CD4-positive, alpha-beta T cell (primary cell): ENCODE measurements around the gene NFIA. TPM values are rescaled to one million over a fixed set of nuclear protein-coding genes. Genes with fewer than 3 reads are reported as not detected.

Experiments
- ATAC-seq: fragments of 200-7000 bp; cut with Tn5 transposase; one replicate; pipeline ENCODE4 v1.10.0; 2022; ENCODE audit warnings: mild to moderate bottlenecking; ENCODE audit not compliant: poor library complexity
- CTCF ChIA-PET: fragments of 350-600 bp; sonication (Branson Sonifier 250); formaldehyde crosslinking; loops from one replicate; lab custom pipeline; 2021; ENCODE audit warnings: antibody characterized with exemption, inconsistent platforms; lab: Charles Lee
- POLR2A ChIA-PET: fragments of 350-600 bp; sonication (Branson Sonifier 250); formaldehyde crosslinking; loops from one replicate; lab custom pipeline; 2021; ENCODE audit warnings: antibody characterized with exemption, inconsistent platforms; lab: Charles Lee
- DNase-seq, 14 experiments: peaks; one replicate each; pipeline ENCODE4 v3.0.0-alpha.2; 2013 to 2020; ENCODE audit warnings: mixed read lengths in 2 of 14
- H3K27ac ChIP-seq, 2 donors: one replicate each; pipeline versions ENCODE4 v1.5.1 to v1.7.0; 2013; ENCODE audit warnings: low read length in 2 of 2, low read depth in 1 of 2, mild to moderate bottlenecking in 1 of 2
- H3K27me3 ChIP-seq, 2 experiments: 1 replicate in 1 of 2; 2 replicates in 1 of 2; pipeline versions ENCODE4 v1.6.1 to v1.7.0; 2013; ENCODE audit warnings: low read length in 2 of 2, control low read depth in 1 of 2, mild to moderate bottlenecking in 1 of 2, moderate library complexity in 1 of 2; ENCODE audit not compliant: insufficient read depth in 2 of 2, control insufficient read depth in 1 of 2
- H3K36me3 ChIP-seq: one replicate; pipeline ENCODE4 v1.6.1; 2013; ENCODE audit warnings: low read length, control low read depth; ENCODE audit not compliant: insufficient read depth
- H3K4me1 ChIP-seq: one replicate; pipeline ENCODE4 v1.6.1; 2013; ENCODE audit warnings: low read length, control low read depth; ENCODE audit not compliant: insufficient read depth
- H3K4me3 ChIP-seq: one replicate; pipeline ENCODE4 v1.5.1; 2013; ENCODE audit warnings: mild to moderate bottlenecking, low read length, moderate library complexity
- H3K9me3 ChIP-seq, 2 experiments: 1 replicate in 1 of 2; 2 replicates in 1 of 2; pipeline versions ENCODE4 v1.6.1 to v1.7.0; 2013; ENCODE audit warnings: low read length in 2 of 2, mild to moderate bottlenecking in 2 of 2, control low read depth in 1 of 2, moderate library complexity in 1 of 2; ENCODE audit not compliant: control insufficient read depth in 1 of 2, insufficient read depth in 1 of 2
- H3K27ac Mint-ChIP-seq: one replicate; pipeline ENCODE4 v1.8.0; 2020; ENCODE audit warnings: mixed read lengths
- H3K27me3 Mint-ChIP-seq: one replicate; pipeline ENCODE4 v1.8.0; 2021; ENCODE audit warnings: mixed read lengths
- H3K36me3 Mint-ChIP-seq: one replicate; pipeline ENCODE4 v1.8.0; 2021; ENCODE audit warnings: low read depth, mixed read lengths
- H3K4me1 Mint-ChIP-seq: one replicate; pipeline ENCODE4 v1.8.0; 2021; ENCODE audit warnings: low read depth, mixed read lengths
- H3K4me3 Mint-ChIP-seq: one replicate; pipeline ENCODE4 v1.8.0; 2020; ENCODE audit warnings: mild to moderate bottlenecking, mixed read lengths
- H3K9me3 Mint-ChIP-seq: one replicate; pipeline ENCODE4 v1.8.0; 2020; ENCODE audit warnings: mixed read lengths
- CTCF ChIP-seq: fragments of 200-600 bp; IDR thresholded peaks from one replicate; pipeline ENCODE4 v1.8.0; 2022; ENCODE audit warnings: antibody characterized with exemption, mild to moderate bottlenecking
- intact Hi-C, 2 experiments: fragments of 100-400 bp; cut with DNase I in 1 of 2; cut with micrococcal nuclease in 1 of 2; formaldehyde crosslinking; loops; one replicate each; pipeline versions ENCODE4 v1.15.1 to v1.9.0; 2023 to 2025; cut with DNase I, micrococcal nuclease
- total RNA-seq, 174 experiments: library from RNA in 2 of 174; stranded (reverse) in 2 of 174; gene quantifications; one replicate each; pipeline ENCODE4 v1.2.3 and lab custom pipeline; 2021 to 2026

The NFIA gene
- total RNA-seq, 2 experiments from 2014 or later, result 4.8 to 5.9 TPM

GRCh38 chr1:61083807-61084440, 1.6 kb downstream of the NFIA start:
- DNase-seq, result no peak
- Histone ChIP-seq H3K36me3 (no peaks in the 10 kb centered on the region), H3K4me1 (peaks cover 29% of the 10 kb centered on the region), H3K27me3 (no peaks in the 10 kb centered on the region), H3K4me3 (peak overlapping the region; percentile 79), H3K27ac (no peak overlapping the region), H3K9me3 (no peaks in the 10 kb centered on the region)
- POLR2A ChIA-PET, result no interaction called here
- Mint-ChIP-seq H3K27me3 (no peaks in the 10 kb centered on the region), H3K9me3 (no peaks in the 10 kb centered on the region), H3K36me3 (peaks cover 10% of the 10 kb centered on the region), H3K27ac (peak overlapping the region; percentile 78), H3K4me1 (peaks cover 37% of the 10 kb centered on the region), H3K4me3 (peak overlapping the region; percentile 98)
- intact Hi-C loops, result no loop called here
- TF ChIP-seq CTCF, result no peak
- CTCF ChIA-PET, result interaction anchor here (0.7 kb wide), 3 partner anchors 38 to 94 kb away, joined by 3 read pairs; no protein-coding TSS in a partner anchor
- ATAC-seq, result no peak

GRCh38 chr1:61084491-61085031, 2.2 kb downstream of the NFIA start:
- ATAC-seq (no peak), DNase-seq (no peak)
- Histone ChIP-seq H3K4me1 (peaks cover 26% of the 10 kb centered on the region), H3K36me3 (no peaks in the 10 kb centered on the region), H3K27me3 (no peaks in the 10 kb centered on the region), H3K27ac (no peak overlapping the region), H3K4me3 (no peak overlapping the region), H3K9me3 (no peaks in the 10 kb centered on the region)
- POLR2A ChIA-PET, result no interaction called here
- H3K4me1 Mint-ChIP-seq, result peaks cover 31% of the 10 kb centered on the region
- H3K27me3 Mint-ChIP-seq, result no peaks in the 10 kb centered on the region
- intact Hi-C loops, result no loop called here
- no peak for TF ChIP-seq CTCF
- H3K36me3 Mint-ChIP-seq, result peaks cover 10% of the 10 kb centered on the region
- H3K9me3 Mint-ChIP-seq, result no peaks in the 10 kb centered on the region
- CTCF ChIA-PET, result interaction anchor here (0.7 kb wide), 3 partner anchors 39 to 93 kb away, joined by 3 read pairs; no protein-coding TSS in a partner anchor
- peak overlapping the region; percentile 98 for H3K4me3 Mint-ChIP-seq
- peak overlapping the region; percentile 78 for H3K27ac Mint-ChIP-seq

- peak overlapping the region; percentile 34 for H3K4me3 Mint-ChIP-seq
- Histone ChIP-seq H3K36me3 (no peaks in the 10 kb centered on the region), H3K27ac (no peak overlapping the region), H3K9me3 (no peaks in the 10 kb centered on the region), H3K27me3 (no peaks in the 10 kb centered on the region), H3K4me1 (peaks cover 17% of the 10 kb centered on the region), H3K4me3 (no peak overlapping the region)
- ChIA-PET CTCF (interaction anchor here (1.4 to 1.6 kb wide), 3 partner anchors 13 to 36 kb away, joined by 3 to 5 read pairs (median 4); no protein-coding TSS in a partner anchor), POLR2A (interaction anchor here (1.3 to 1.5 kb wide), 2 partner anchors 8 to 35 kb away, joined by 4 to 5 read pairs; no protein-coding TSS in a partner anchor)
- no peak for TF ChIP-seq CTCF
- no peak for DNase-seq
- H3K4me1 Mint-ChIP-seq, result peaks cover 23% of the 10 kb centered on the region
- H3K27me3 Mint-ChIP-seq, result no peaks in the 10 kb centered on the region
- peaks cover 10% of the 10 kb centered on the region for H3K36me3 Mint-ChIP-seq
- intact Hi-C loops, result no loop called here
- no peak for ATAC-seq
- H3K9me3 Mint-ChIP-seq, result no peaks in the 10 kb centered on the region
- no peak overlapping the region for H3K27ac Mint-ChIP-seq
Observed at GRCh38 chr1:61085206-61085982, 3.0 kb downstream of the NFIA start.
